Neural crest cell (in vitro differentiated cells): ENCODE data around the gene HOXB3. TPM values are rescaled to one million over a fixed set of nuclear protein-coding genes. Genes with fewer than 3 reads are reported as not detected.

Source experiments
- DNase-seq: peaks from one replicate; pipeline ENCODE4 v3.0.0; 2021; ENCODE audit warnings: low read depth, mixed read lengths, low spot score
- H3K27ac Mint-ChIP-seq: one replicate; pipeline ENCODE4 v1.8.0; 2021; ENCODE audit warnings: mild to moderate bottlenecking, mixed read lengths; ENCODE audit not compliant: unreplicated experiment
- H3K27me3 Mint-ChIP-seq: 2 replicates; pipeline ENCODE4 v1.8.0; 2021; ENCODE audit warnings: low read depth, mild to moderate bottlenecking, mixed read lengths
- H3K36me3 Mint-ChIP-seq: 2 replicates; pipeline ENCODE4 v1.8.0; 2021; ENCODE audit warnings: low read depth, mild to moderate bottlenecking, mixed read lengths
- H3K4me1 Mint-ChIP-seq: 2 replicates; pipeline ENCODE4 v1.8.0; 2021; ENCODE audit warnings: mixed read lengths
- H3K4me3 Mint-ChIP-seq: one replicate; pipeline ENCODE4 v1.8.0; 2021; ENCODE audit warnings: mild to moderate bottlenecking, mixed read lengths
- H3K9me3 Mint-ChIP-seq: 2 replicates; pipeline ENCODE4 v1.8.0; 2021; ENCODE audit warnings: mixed read lengths
- CTCF ChIP-seq: fragments of 200-600 bp; sonication (generic); conservative IDR thresholded peaks from 2 replicates; pipeline ENCODE4 v1.5.0; 2021; ENCODE audit warnings: antibody characterized with exemption, mild to moderate bottlenecking
- total RNA-seq: library from RNA; stranded (reverse); gene quantifications from 2 replicates; pipeline ENCODE4 v1.2.1, GENCODE V29; 2021

Gene HOXB3
- total RNA-seq, 1 donor from 2014 or later, result 22.8 TPM

DNA sequence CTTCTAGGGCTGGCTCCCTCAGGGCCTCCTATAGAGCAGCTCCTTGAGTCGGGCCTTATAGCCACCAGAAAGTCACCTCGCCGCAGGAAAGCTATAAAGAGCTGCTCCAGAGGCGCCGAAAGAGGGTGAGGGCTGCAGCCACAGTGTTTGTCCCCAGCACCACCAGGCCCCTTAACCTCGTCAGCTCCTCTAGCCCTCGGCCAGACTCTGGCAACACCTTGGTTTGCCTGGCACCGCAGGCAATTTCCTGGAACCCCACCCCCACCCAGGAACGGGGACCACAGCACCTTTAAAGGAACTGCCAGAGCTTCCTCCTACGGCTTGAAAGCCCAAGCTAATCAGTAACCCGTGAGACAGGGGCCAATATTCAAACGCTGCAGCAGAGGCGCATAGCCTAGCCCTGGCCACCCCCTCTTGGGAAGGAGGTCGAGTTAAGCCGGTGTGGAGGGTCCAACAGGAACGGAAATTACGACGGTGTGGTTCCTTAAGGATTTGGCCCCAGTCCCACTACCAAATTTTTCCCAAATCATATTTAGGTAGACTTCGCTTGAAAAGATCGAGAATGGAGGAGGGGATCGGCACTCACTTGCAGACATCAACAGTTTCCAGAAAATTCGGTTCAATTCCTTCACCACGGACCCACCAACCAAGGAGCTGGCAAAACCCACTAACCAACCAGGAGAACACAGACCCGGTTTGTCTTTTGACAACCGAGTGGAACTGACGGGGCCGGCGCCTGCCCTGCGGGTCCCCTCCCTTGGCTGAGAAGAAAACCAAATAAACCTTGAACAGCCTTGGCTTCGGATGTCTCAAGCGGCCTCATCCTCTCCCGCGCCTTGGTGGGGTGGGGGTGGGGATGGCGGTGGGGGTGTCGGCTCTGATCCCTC lies 11.7 kb upstream of the HOXB3 start:
- Mint-ChIP-seq H3K9me3 (no peaks in the 10 kb centered on the region), H3K27me3 (peaks cover 100% of the 10 kb centered on the region), H3K4me1 (peaks cover 4% of the 10 kb centered on the region), H3K4me3 (peak overlapping the region; percentile 81), H3K36me3 (peaks cover 9% of the 10 kb centered on the region), H3K27ac (peak overlapping the region; percentile 57)
- TF ChIP-seq CTCF, result no peak
- DNase-seq, result no peak

GRCh38 chr17:48601207-48601538 lies 11.1 kb upstream of the HOXB3 start:
- Mint-ChIP-seq H3K36me3 (peaks cover 5% of the 10 kb centered on the region), H3K27ac (no peak overlapping the region), H3K27me3 (peaks cover 100% of the 10 kb centered on the region), H3K4me3 (peak overlapping the region; percentile 81), H3K9me3 (no peaks in the 10 kb centered on the region), H3K4me1 (peaks cover 3% of the 10 kb centered on the region)
- TF ChIP-seq CTCF, result no peak
- no peak for DNase-seq

- H3K9me3 Mint-ChIP-seq, result no peaks in the 10 kb centered on the region
- H3K4me3 Mint-ChIP-seq, result peak overlapping the region; percentile 81
- peaks cover 100% of the 10 kb centered on the region for H3K27me3 Mint-ChIP-seq
- H3K4me1 Mint-ChIP-seq, result peaks cover 3% of the 10 kb centered on the region
- H3K27ac Mint-ChIP-seq, result no peak overlapping the region
- peaks cover 8% of the 10 kb centered on the region for H3K36me3 Mint-ChIP-seq
- DNase-seq, result no peak
- TF ChIP-seq CTCF, result no peak
These were observed 10.4 kb upstream of the HOXB3 start for GRCh38 chr17:48600244-48601098.

DNA sequence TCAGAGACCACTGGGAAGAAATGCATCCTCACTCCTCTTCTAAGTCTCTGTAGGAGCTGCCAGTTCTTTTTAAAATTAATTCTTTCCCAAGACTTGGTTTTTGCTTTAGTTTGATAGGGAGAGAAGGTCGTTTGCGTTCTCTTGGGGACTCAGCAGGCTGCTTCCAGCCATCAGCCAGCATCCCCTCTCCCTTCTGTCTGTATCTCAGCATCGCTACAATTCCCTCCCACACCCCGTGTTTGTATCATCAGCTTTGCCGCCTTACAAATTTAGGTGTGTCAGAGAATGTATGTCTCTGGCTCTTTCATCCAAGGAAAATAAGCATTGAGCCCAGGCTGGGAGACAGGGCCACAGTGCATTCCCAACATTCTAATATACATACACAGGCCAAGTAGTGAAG lies 9.3 kb upstream of the HOXB3 start:
- H3K4me1 Mint-ChIP-seq, result peaks cover 3% of the 10 kb centered on the region
- no peaks in the 10 kb centered on the region for H3K9me3 Mint-ChIP-seq
- DNase-seq, result no peak
- no peak overlapping the region for H3K27ac Mint-ChIP-seq
- peak overlapping the region; percentile 81 for H3K4me3 Mint-ChIP-seq
- H3K36me3 Mint-ChIP-seq, result peaks cover 10% of the 10 kb centered on the region
- H3K27me3 Mint-ChIP-seq, result peaks cover 100% of the 10 kb centered on the region
- no peak for TF ChIP-seq CTCF

- Mint-ChIP-seq H3K4me3 (peak overlapping the region; percentile 81), H3K9me3 (no peaks in the 10 kb centered on the region), H3K27ac (peak overlapping the region; percentile 54), H3K36me3 (peaks cover 11% of the 10 kb centered on the region), H3K27me3 (peaks cover 100% of the 10 kb centered on the region), H3K4me1 (peaks cover 7% of the 10 kb centered on the region)
- TF ChIP-seq CTCF, result no peak
- no peak for DNase-seq
These were observed 8.7 kb upstream of the HOXB3 start for GRCh38 chr17:48598736-48599135.
